Suprapubic skin (tissue), 4 donors: ENCODE results near the gene TOMM40. TPM values are rescaled to one million over a fixed set of nuclear protein-coding genes. Genes with fewer than 3 reads are reported as not detected.

Source experiments
- DNase-seq, 2 donors: peaks; one replicate each; pipeline ENCODE4 v3.0.0-alpha.2; 2019; ENCODE audit warnings: low spot score in 2 of 2
- H3K27ac ChIP-seq: fragments of 200-600 bp; sonication (generic); one replicate; pipeline ENCODE4 v1.5.1; 2019
- H3K27me3 ChIP-seq: fragments of 200-600 bp; sonication (generic); one replicate; pipeline ENCODE4 v1.5.1; 2019
- H3K36me3 ChIP-seq: fragments of 200-600 bp; sonication (generic); one replicate; pipeline ENCODE4 v1.5.1; 2019
- H3K4me1 ChIP-seq: fragments of 200-600 bp; sonication (generic); one replicate; pipeline ENCODE4 v1.5.1; 2019
- H3K4me3 ChIP-seq: fragments of 200-600 bp; sonication (generic); one replicate; pipeline ENCODE4 v1.5.1; 2019; ENCODE audit warnings: mild to moderate bottlenecking
- H3K9me3 ChIP-seq: fragments of 200-600 bp; sonication (generic); one replicate; pipeline ENCODE4 v1.5.1; 2019
- EP300 ChIP-seq: sonication (generic); formaldehyde crosslinking; IDR thresholded peaks from one replicate; pipeline ENCODE4 v1.6.1; 2017; ENCODE audit warnings: antibody characterized with exemption
- POLR2A ChIP-seq, 2 donors: fragments of 450-650 bp; IDR thresholded peaks; one replicate each; pipeline ENCODE4 v1.6.1; 2017; ENCODE audit warnings: antibody characterized with exemption in 2 of 2, mild to moderate bottlenecking in 2 of 2, moderate library complexity in 2 of 2
- POLR2AphosphoS5 ChIP-seq, 3 donors: sonication (generic); formaldehyde crosslinking; IDR thresholded peaks; one replicate each; pipeline ENCODE4 v1.6.1; 2017; ENCODE audit warnings: antibody characterized with exemption in 3 of 3
- WGBS: methylation state at CpG from one replicate; pipeline ENCODE4 v1.1.5; 2018; 5-methylcytosine and 5-hydroxymethylcytosine counted together
- total RNA-seq, 4 donors: library from RNA; depleted of rRNA; stranded (reverse); fragments of >200 nt; gene quantifications; one replicate each; pipeline ENCODE4 v1.1.0, GENCODE V29; 2016
- TF ChIP-seq, protein P1 (sequence below), 2 donors: fragments of 200-600 bp in 1 of 2; fragments of 450-650 bp in 1 of 2; sonication (generic) in 1 of 2; IDR thresholded peaks; one replicate each; pipeline ENCODE4 v1.5.1; 2016 to 2019; ENCODE audit warnings: antibody characterized with exemption in 2 of 2, mild to moderate bottlenecking in 1 of 2, moderate library complexity in 1 of 2

The TOMM40 gene
- total RNA-seq = 10 to 100 TPM; 32.7 to 51.9 (median 47.1) TPM

DNA sequence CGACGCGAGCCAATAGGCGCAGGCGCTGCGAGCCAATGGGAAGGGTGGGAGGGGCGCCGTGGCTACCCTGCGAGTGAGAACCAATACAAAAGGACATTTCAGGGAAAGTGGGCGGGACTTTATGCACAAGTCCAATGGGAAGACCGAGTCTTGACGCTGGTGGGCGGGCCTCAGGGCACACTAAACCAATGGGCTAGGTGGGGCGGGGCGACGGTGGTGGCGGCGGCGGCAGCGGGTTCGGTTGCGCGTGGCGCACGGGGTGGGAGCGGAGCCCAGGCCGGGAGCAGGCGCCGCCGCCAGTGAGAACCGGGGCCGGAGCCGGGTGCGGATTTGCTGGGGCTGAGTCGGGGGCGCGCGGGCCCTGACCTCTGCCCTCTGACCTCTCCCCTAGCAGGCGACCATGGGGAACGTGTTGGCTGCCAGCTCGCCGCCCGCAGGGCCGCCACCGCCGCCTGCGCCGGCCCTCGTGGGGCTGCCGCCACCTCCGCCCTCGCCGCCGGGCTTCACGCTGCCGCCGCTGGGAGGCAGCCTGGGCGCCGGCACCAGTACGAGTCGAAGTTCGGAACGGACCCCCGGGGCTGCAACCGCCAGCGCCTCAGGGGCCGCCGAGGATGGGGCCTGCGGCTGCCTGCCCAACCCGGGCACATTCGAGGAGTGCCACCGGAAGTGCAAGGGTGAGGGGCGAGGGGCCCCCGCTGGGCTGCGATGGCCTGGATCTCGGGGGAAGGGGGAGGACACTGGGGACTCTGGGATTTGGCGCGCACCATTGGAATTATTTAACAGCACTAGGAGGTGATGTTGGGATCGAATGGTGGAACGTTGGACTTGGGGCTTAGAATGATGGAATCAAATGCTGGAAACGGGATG, at the start of gene TOMM40:
Gene TOMM40, plus strand, starts transcription at position 239 of the 867 bp plus-strand sequence. Its CDS starts 162 bp downstream, at position 401.
- 1% methylated on average over 35 of the region's 81 CpGs for WGBS
- Histone ChIP-seq H3K27me3 (no peaks in the 10 kb centered on the region), H3K36me3 (peaks cover 52% of the 10 kb centered on the region), H3K27ac (peak within 1 kb of the TSS; percentile 98), H3K9me3 (no peaks in the 10 kb centered on the region), H3K4me1 (peaks cover 29% of the 10 kb centered on the region), H3K4me3 (peak within 1 kb of the TSS; percentile 86)
- TF ChIP-seq POLR2AphosphoS5 (IDR thresholded peaks at IDR 0.05) (no peak), EP300 (no peak), POLR2A (IDR thresholded peaks at IDR 0.05) (no peak)
- TF ChIP-seq, protein P1, sequence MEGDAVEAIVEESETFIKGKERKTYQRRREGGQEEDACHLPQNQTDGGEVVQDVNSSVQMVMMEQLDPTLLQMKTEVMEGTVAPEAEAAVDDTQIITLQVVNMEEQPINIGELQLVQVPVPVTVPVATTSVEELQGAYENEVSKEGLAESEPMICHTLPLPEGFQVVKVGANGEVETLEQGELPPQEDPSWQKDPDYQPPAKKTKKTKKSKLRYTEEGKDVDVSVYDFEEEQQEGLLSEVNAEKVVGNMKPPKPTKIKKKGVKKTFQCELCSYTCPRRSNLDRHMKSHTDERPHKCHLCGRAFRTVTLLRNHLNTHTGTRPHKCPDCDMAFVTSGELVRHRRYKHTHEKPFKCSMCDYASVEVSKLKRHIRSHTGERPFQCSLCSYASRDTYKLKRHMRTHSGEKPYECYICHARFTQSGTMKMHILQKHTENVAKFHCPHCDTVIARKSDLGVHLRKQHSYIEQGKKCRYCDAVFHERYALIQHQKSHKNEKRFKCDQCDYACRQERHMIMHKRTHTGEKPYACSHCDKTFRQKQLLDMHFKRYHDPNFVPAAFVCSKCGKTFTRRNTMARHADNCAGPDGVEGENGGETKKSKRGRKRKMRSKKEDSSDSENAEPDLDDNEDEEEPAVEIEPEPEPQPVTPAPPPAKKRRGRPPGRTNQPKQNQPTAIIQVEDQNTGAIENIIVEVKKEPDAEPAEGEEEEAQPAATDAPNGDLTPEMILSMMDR (IDR thresholded peaks at IDR 0.05) = no peak
- peak in 1 of 2 donors; percentile 100 for DNase-seq

DNA sequence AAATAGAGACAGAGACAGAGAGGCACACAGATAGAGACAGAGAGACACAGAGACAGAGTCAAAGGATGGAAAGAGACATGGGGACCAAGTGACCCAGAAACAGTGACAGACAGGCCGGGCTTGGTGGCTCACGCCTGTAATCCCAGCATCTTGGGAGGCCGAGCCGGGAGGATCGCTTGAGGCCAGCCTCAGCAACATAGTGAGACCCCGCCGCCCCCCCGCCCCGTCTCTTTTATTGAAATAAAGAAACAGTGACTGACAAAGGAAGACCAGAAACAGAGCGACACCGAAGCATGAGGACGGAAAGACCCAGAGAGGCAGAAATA, 45.8 kb upstream of the TOMM40 start:
- TF ChIP-seq, protein P1 (IDR thresholded peaks at IDR 0.05) = no peak
- no peak for TF ChIP-seq EP300
- no peak for TF ChIP-seq POLR2AphosphoS5 (IDR thresholded peaks at IDR 0.05)
- no peak for TF ChIP-seq POLR2A (IDR thresholded peaks at IDR 0.05)
- Histone ChIP-seq H3K27me3 (no peaks in the 10 kb centered on the region), H3K27ac (peak overlapping the region; percentile 97), H3K36me3 (no peaks in the 10 kb centered on the region), H3K4me3 (peak overlapping the region; percentile 100), H3K4me1 (peaks cover 52% of the 10 kb centered on the region), H3K9me3 (no peaks in the 10 kb centered on the region)
- peak; percentile 80 to 83 for DNase-seq
- WGBS = 6% methylated on average over 12 of the region's 12 CpGs

GRCh38 chr19:44845612-44846454, 45.2 kb upstream of the TOMM40 start, which contains the start of gene NECTIN2:
NECTIN2 (plus strand) TSS chr19:44846297; CDS start chr19:44846526, 229 bp downstream.
- Histone ChIP-seq H3K27me3 (no peaks in the 10 kb centered on the region), H3K4me3 (peak within 1 kb of the TSS; percentile 100), H3K4me1 (peaks cover 57% of the 10 kb centered on the region), H3K9me3 (no peaks in the 10 kb centered on the region), H3K36me3 (no peaks in the 10 kb centered on the region), H3K27ac (peak within 1 kb of the TSS; percentile 97)
- TF ChIP-seq, protein P1 (IDR thresholded peaks at IDR 0.05) = peak; percentile 59 to 60
- no peak for TF ChIP-seq EP300
- peak in 1 of 3 donors; percentile 54 for TF ChIP-seq POLR2AphosphoS5 (IDR thresholded peaks at IDR 0.05)
- peak in 1 of 2 donors; percentile 79 for TF ChIP-seq POLR2A (IDR thresholded peaks at IDR 0.05)
- WGBS = under 1% methylated on average over 46 of the region's 67 CpGs
- DNase-seq = peak; percentile 100

DNA sequence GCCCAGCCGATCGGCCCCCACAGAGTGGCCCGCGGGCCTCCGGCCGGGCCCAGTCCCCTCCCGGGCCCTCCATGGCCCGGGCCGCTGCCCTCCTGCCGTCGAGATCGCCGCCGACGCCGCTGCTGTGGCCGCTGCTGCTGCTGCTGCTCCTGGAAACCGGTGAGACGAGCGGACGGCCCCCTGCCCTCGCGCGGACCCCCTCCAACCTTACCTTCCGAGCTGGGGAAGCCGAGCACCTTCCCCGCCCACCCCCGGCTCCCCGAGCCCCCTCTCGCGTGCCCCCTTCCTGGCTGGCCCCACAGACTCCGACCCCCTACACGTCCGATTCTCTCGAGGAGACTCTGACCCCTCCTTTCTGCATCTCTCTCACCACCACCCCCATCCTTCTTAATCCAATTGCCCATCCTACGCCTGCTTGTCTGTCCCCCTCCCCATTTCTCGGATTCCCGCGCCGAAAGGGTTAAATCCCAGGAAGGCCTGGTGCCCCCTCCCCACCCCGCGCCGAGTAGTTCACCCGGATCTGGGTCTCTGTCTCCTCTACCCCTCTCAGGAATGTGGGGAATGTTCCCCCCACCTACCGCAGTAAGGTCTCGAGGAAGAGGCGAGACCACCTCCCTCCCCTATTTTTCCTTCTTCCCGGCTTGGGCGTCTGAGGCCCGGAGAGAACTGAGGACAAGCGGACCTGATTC, 44.5 kb upstream of the TOMM40 start:
- Histone ChIP-seq H3K36me3 (no peaks in the 10 kb centered on the region), H3K4me3 (peak overlapping the region; percentile 100), H3K27me3 (no peaks in the 10 kb centered on the region), H3K27ac (peak overlapping the region; percentile 97), H3K9me3 (no peaks in the 10 kb centered on the region), H3K4me1 (peaks cover 58% of the 10 kb centered on the region)
- DNase-seq = peak in 1 of 2 donors; percentile 83
- TF ChIP-seq, protein P1 (IDR thresholded peaks at IDR 0.05) = no peak
- TF ChIP-seq POLR2A (IDR thresholded peaks at IDR 0.05) = no peak
- no peak for TF ChIP-seq POLR2AphosphoS5 (IDR thresholded peaks at IDR 0.05)
- no peak for TF ChIP-seq EP300
- WGBS = 1% methylated on average over 26 of the region's 51 CpGs
